GM18517 (cell line): ENCODE measurements around the gene RNU6-1.

ENCODE experiments used
- ATAC-seq: cut with Tn5 transposase; IDR thresholded peaks from one replicate; pipeline ENCODE4 v1.9.1; 2021; ENCODE audit warnings: mild to moderate bottlenecking, moderate library complexity; ENCODE audit not compliant: unreplicated experiment

The RNU6-1 gene

DNA sequence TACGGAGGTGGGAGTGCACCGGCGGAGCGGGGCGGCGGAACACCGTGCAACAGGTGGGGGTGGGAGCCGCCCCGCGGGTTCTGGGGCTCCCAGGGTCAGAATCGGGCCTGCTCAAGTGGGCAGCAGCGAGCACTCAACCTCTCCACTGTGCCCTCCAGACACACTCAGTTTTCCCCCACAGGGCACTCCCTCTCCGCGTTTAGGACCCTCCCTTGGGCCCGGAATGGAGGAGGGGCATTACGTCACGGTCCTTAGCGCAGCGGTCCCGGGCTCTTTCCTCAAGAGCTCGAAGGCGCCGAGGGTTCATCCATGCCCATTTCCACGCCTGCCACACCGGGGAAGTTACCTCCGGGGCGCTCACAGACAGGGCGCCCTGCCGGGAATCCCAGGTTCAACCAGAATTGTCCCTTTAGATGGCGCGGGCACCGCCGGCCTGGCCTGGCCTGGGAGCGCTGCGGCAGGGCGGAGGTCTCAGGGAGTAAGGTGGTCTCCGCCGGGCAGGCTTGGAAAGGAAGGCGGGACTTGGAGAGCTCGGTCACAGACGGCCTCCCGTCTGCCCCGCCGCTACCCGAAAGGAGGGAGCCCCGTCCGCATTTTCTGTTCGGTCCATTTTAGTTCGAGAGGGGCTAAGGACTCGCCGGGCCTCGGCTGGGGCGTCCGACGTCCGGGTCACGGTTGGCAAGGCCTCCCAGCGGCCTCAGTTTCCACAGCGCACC is 5.1 kb downstream of the RNU6-1 start:
- no peak for ATAC-seq

DNA sequence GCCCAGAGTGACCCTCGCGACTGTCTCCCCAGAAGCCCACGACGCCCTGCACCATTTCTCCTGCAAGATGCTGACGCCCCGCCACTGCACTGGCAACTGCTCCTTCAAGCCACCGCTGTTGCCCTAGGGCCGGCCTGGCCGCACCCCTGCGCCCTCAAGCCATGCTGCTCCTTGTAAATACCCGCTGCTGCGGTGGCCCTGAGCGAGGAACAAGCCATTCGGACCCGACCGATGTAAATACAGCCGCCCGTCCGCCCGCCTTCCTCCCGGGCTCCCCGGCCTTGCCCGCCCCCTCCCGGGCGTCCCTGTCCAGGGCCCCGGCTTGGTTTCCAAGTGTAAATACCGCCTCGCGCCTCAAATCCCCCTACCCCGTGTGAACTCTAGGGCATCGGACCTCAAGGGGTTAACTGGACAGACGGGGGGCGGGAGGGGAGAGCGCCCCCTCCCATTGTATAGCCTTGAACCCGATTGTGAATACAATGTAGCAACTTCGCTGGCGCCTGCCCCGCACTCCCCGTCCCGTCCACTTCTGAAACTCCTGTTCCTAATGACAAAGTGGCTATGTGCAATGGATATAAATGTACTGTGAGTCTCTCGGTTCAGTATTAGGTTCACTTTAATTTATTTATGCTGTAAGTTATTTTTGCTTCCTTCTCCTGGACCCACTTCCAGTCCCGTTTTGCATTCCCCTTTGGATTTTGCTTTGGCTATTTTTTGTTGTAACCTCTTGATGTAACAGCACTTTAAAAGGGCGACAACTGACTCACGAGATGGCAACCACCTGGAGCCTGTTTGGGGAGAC is 5.9 kb downstream of the RNU6-1 start:
- no peak for ATAC-seq

DNA sequence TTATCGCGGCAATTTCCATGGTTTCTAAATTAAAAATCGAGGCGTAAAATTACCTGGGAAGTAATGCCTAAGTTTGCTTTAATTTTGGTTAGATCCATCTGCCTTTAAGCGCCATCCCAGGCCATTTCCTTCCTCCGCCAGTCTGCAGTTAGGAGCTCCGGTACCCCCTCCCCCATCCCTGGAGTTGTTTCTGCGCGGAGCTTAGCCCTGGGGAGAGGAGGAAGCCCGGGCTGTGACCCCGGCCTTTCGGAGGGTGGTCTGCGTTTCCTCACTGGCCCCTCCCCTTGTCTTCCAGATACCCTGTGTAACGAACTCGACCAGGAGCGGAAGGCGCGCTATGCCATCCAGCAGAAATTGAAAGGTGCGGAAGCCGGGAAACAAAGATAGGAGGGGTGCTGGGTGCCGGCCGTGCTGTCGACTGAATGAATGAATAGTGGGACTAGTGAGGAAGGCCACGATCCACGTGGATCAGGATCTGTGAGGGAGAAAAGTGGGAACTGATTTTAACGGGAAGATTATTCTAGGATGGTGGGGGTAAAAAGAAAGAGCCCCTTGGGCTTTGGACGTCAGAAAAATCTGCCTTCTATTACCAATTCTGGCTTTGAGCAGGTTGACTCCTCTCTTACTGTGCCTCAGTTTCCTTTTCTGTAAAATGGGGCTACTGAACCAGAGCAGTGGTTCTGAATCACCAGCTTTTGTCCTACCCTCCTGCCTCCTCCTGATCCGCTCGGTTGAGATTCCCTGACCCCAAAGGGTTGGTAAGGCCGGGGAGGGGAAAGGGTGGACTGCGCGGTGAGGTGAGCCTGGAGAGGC is 6.7 kb downstream of the RNU6-1 start:
- ATAC-seq: no peak

DNA sequence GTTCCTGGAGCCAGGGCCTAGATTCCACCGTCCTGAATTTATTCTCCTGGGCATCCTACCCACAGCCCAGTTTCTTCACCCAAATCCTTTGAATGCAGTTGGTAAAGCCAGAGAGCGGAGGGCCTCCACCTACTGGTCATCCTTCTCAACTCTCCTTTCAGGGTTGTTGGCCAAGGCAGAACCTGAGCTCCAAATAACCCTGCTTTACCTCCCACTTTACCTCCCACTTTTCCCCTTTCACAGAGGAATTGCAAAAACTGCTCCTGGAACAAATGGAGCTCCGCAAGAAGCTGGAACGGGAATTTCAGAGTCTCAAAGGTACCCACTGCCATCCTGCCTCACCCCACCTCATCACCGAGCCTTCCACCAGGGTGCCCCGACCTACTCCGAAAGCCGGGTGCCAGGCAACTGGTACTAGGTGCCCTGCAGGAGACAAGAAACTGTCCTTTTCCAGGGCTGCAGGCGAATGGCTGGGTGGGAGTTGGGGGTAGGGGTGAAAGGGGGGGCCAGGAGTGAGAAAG is 7.8 kb downstream of the RNU6-1 start:
- ATAC-seq: no peak

DNA sequence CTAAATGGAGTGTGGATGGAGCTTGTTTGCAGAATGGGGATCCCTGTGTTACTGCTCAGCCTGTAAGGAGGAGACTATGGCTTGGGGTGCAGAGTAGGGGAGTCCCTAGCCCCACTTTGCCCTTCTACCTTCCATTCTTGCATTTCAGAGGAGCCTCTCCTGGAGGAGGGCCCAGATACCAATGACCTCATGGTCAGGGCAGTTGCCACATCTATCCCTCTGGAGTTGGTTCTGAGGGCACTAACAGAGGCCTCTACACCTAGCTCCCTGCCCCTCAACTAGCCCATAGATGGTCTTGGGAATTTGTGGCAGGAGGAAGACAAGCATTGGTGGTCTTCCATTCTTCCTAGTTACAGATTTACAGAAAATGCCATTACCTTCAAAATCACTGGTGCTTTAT is 8.5 kb downstream of the RNU6-1 start:
- no peak for ATAC-seq

DNA sequence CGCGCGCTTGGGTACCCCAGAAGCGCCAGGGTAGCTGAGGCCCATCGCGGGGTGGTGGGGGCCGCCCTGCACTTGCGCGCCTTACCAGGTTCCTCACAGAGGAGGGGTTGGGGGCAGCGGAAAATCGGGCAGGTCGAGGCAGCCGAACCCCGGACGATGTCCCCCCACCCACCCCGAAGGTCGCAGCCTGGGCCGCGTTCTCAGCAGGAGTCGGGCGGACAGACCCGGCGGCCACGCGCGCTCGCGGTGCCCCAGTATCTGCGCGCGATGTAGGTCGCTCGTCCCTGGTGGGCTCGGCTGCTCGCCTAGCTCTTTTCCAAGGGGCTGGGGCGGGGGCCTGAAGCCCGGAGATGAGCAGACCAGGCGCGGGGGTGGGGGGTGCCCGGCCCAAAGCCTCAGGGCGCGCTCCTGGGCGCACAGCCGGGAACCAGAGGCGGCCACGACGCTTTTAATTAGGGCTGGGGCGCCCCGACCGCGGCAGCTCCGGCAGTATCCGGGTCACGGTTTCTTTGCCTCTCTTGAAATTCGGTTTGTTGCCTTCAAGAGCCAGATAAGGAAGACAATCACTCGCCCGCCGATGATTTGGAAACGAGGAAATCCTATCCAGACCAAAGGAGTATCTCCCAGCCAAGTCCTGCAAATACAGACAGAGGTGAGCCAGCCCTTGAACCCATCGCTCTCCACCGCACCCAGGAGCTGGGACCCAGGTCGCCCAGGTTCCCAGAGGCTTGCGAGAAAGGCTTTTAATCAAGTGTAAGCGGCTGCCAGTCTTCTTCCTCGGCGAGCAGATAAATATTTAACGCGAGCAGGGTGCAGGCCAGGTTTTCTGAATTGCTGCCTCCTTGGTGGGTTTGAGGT is 10.0 kb downstream of the RNU6-1 start:
- no peak for ATAC-seq

DNA sequence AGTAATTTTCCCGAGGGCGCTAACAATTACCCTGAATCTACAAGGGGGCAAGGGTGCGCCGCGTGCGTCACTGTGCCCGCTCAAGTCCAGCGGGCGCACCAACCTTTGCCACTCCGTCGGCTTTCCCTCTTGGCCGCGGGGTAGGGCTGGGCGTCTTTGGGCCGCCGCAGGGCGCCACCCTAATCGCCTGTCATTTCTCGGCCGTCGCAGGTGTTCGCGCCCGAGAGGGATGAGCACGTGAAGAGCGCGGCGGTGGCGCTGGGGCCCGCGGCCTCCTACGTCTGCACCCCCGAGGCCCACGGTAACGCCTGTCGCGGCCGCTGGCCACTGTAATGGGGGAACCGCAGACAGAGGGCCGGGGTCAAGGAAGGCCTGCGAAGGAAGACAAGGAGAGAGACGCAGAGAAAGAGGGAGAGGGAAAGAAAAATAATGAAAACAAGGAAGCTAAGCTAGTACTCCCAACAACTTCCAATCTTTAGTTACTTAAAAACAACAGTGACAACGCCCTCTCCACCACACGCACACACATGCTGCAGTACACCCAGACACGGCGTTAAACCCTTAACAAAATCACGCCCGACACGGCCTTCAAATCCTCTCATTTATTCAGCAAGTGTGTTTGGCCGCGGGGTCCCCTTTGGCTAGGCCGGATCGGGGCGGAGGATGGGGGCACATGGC is 10.7 kb downstream of the RNU6-1 start:
- no peak for ATAC-seq

DNA sequence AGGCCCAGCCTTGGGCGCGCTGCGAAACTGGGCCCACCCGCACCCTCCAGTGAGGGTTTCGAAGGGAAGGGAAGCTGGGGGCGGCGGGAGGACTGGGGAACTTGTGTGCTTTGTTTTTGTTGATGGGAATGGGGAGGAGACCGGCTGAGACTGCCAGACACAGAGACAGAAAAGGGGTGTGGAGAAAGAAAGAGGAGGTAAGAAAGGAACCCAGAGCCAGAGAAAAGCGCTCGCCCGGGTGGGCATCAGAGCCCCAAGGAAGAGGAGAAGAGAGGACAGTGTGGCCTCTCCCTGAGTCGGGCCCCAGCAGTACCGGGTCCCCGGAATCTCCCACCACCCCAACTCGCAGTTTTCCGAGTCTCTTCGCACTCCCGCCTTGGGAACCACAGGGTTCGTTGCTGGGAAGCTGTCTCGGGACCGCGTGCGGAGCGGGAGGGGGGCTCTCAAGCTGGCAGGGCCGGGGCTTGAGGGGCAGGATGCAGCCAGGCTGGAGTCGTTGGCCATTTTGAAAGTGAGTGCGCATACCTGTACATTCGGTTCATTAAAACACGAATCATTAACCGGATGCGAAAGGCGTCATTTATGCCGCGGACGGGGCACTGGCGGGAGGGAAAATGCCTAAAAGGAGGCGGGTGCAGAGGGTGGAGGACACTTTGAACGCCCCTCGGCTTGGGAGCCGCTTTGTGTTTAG is 11.4 kb downstream of the RNU6-1 start:
- ATAC-seq: no peak

DNA sequence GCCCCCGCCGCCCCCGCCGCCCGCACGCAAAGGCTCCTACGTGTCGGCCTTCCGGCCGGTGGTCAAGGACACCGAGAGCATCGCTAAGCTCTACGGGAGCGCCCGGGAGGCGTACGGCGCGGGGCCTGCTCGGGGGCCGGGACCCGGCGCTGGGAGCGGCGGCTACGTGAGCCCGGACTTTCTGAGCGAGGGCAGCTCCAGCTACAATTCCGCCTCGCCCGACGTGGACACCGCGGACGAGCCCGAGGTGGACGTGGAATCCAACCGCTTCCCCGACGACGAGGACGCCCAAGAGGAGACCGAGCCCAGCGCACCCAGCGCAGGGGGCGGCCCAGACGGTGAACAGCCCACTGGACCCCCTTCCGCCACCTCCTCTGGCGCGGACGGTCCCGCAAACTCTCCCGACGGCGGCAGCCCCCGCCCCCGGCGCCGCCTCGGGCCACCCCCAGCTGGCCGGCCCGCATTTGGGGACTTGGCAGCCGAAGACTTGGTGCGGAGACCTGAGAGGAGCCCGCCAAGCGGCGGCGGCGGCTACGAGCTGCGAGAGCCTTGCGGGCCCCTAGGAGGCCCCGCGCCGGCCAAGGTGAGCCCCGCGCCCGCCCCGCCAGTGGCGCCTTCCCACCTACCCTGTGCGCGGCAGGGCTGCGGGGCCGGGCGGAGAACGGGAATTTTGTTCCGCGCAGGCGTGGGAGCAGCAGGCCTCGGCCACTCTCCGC is 12.1 kb downstream of the RNU6-1 start:
- no peak for ATAC-seq

DNA sequence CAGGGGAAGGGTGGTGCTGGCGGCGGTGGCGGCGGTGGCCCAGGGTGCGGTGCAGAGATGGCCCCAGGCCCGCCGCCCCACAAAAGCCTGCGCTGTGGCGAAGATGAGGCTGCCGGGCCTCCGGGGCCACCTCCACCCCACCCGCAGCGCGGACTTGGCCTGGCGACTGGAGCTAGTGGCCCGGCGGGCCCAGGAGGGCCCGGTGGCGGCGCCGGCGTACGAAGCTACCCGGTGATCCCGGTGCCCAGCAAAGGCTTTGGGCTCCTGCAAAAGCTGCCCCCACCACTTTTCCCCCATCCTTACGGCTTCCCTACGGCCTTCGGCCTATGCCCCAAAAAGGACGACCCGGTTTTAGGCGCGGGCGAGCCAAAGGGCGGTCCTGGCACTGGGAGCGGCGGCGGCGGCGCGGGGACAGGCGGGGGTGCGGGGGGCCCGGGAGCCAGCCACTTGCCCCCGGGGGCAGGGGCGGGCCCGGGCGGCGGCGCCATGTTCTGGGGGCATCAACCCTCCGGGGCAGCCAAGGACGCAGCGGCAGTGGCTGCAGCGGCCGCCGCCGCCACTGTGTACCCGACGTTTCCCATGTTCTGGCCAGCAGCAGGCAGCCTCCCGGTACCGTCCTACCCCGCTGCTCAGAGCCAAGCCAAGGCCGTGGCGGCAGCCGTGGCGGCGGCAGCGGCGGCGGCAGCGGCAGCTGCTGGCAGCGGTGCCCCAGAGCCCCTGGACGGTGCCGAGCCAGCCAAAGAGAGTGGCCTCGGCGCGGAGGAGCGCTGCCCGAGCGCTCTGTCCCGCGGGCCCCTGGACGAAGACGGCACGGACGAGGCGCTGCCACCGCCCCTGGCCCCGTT is 12.9 kb downstream of the RNU6-1 start:
- no peak for ATAC-seq

DNA sequence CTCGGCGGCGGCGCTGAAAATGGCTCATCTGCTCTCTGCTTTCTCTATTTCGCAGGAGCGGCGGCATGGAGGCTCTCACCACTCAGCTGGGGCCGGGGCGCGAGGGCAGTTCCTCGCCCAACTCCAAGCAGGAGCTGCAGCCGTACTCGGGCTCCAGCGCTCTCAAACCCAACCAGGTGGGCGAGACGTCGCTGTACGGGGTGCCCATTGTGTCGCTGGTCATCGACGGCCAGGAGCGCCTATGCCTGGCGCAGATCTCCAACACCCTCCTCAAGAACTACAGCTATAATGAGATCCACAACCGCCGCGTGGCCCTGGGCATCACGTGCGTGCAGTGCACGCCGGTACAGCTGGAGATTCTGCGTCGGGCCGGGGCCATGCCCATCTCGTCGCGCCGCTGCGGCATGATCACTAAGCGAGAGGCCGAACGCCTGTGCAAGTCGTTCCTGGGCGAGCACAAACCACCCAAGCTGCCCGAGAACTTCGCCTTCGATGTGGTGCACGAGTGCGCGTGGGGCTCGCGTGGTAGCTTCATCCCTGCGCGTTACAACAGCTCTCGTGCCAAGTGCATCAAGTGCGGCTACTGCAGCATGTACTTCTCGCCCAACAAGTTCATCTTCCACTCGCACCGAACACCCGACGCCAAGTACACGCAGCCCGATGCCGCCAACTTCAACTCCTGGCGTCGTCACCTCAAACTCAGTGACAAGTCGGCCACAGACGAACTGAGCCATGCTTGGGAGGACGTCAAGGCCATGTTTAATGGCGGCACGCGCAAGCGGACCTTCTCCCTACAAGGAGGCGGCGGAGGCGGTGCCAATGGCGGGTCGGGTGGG is 13.7 kb downstream of the RNU6-1 start:
- no peak for ATAC-seq

DNA sequence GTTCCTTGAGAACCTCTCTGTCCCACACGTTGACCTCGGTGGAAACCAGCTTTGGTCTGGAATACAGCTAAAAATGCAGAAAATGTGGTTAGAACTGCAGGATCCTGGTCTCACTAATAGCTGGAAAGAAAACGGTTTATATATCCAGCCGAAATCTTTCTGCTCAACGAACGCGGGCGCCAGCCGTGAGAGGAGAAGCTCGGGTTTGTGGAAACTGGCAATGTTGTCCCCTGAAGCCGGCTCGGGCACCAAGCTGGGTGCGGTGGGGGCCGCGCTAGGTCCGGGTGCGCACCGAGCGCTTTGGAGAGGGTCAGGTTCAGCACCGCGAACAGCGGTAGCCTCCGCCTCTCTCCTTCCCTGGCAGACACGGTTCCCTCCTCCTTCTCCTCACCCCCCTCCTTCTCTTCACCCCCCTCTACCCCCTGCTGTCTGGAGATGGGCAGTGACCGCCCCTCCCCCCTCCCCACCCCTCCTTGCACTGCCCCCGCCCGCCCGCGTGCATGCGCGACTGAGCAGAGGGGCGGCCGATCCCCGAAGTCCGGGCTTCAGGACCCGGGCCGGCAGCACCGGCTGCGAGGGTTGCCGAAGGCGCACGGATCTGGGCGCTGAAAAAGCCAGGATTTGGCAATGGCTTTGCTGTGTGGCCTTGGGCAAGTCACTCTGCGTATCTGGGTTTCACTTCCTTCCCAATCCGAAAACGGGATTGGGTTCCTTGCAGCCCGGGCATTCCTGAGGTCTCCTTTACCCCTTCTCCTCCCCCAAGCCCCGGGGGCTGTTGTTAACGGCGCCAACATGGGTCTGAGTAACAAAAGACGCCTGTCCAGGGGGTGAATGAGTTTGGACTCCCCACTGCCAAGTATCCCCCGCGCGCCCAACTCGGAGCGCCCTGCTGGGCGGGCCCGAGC is 14.6 kb downstream of the RNU6-1 start, which contains the start of gene SKOR1:
Gene SKOR1 (plus strand): TSS at position 534 of the 905 bp plus-strand sequence. CDS start 94 bp downstream, at position 628.
- ATAC-seq: no peak

DNA sequence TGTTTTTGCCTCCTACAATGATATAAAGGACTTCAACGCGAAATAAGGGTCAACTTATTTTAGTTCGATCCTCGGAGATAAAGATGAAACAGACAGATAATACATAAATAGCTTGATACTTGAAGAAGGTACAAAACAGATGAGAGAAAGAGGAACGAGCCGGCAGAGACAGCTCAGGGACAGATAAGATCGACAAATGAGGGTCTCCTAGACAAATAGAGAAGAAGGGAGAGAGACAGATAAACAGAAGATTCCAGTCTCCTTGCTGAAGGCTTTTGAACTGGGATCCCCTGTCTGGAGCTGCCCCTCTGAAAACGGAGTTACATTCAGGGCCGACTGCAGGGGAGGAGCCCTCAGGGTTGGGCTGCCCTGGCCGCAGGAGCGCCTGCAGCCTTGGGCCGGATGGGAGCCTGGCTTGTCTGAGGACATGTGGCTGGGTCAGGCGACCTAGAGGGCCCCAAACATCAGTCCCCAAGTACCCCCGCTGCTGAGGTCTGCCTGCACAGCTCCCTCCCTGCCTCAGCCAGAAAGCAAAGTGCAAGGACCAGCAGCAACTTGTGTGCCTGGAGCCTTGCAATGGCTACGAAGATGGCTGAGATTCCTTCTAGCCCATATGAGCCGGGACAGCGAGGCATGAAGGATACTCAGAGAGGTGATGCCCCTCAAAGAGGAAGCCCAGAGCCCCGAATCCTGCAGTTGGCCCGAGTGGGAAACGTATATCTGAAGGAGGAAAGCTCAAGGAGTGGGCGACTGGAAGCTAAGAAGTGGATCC is 15.5 kb downstream of the RNU6-1 start:
- no peak for ATAC-seq

DNA sequence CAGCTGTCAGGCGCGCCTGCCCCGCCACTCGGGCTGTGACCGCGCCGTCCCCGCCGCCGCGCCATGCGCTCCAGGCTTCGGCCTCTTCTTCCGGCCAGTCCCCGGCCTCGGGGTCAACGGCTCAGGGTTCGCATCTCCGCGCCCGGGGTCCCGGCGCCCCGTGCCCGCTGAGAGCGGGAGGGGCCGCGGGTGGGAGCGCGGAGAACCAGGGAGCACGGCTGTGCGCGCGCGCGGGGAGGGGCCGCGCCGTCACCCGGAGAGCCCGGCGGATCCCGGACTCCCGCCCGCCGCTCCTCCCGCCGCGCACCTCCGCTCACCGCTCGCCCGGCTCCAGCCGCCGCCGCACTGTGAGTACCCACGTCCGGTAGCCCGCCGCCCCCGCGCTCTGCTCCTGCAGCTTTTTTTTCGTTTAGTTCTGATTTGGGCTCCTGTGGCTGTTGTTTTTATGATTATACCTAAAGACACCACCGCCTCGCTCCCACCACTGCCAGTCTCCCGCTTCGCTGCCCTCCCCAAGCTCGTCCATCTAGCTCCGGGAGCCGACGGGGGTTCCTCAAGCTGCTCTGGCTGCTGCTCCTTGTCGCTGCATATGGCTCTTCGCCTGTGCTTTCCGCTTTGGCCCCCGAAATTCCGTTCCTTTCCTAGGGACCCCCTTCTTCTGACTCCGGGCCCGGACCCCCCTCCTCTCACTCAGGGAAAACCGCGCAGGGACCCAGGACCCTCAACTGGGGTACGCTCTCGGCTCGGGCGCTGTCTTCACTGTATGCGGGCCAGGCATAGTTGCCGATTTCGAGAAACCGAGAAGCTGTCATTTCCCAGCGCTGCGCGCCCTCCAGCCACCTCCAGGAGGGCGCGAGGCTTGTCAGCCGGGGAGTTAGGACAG is 16.3 kb downstream of the RNU6-1 start:
- ATAC-seq: no peak
